Cardiac fibroblast (primary cell): ENCODE data around the gene DNAAF5.

Source experiments
- DNase-seq, 2 donors: peaks; one replicate each; pipeline versions ENCODE4 v3.0.0 to v3.0.0-alpha.2; 2010; ENCODE audit warnings: low read depth in 2 of 2
- H3K4me3 ChIP-seq, 2 donors: replicated peaks in 1 of 2; 1 replicate in 1 of 2; 2 replicates in 1 of 2; pipeline ENCODE4 v1.5.1; 2011; ENCODE audit warnings: low read depth in 2 of 2, low read length in 2 of 2, mild to moderate bottlenecking in 2 of 2, moderate library complexity in 1 of 2
- CTCF ChIP-seq: IDR thresholded peaks from one replicate; pipeline ENCODE4 v1.5.1; 2011; ENCODE audit warnings: low read depth, mild to moderate bottlenecking, low read length, inconsistent platforms

DNAAF5 gene

GRCh38 chr7:707296-708000, 19.1 kb upstream of the DNAAF5 start:
- DNase-seq: no peak
- no peak for TF ChIP-seq CTCF

GRCh38 chr7:710161-710560, 16.3 kb upstream of the DNAAF5 start:
- no peak for TF ChIP-seq CTCF
- no peak overlapping the region for H3K4me3 ChIP-seq
- no peak for DNase-seq

More at GRCh38 chr7:707296-708000, 19.1 kb upstream of the DNAAF5 start:
- H3K4me3 ChIP-seq: no peak overlapping the region

GRCh38 chr7:711093-711921, 15.2 kb upstream of the DNAAF5 start:
- H3K4me3 ChIP-seq: peak overlapping the region; percentile 36 to 51
- no peak for TF ChIP-seq CTCF
- peak in 1 of 2 donors; percentile 18 for DNase-seq

GRCh38 chr7:711922-712380, 14.5 kb upstream of the DNAAF5 start:
- peak overlapping the region; percentile 36 to 51 for H3K4me3 ChIP-seq
- no peak for DNase-seq
- TF ChIP-seq CTCF: no peak

- H3K4me3 ChIP-seq: peak overlapping the region; percentile 36 to 51
- TF ChIP-seq CTCF: no peak
- no peak for DNase-seq
Measured at GRCh38 chr7:712381-713138, 13.9 kb upstream of the DNAAF5 start.

GRCh38 chr7:713139-713457, 13.4 kb upstream of the DNAAF5 start:
- no peak for DNase-seq
- no peak overlapping the region for H3K4me3 ChIP-seq
- no peak for TF ChIP-seq CTCF
